GM21786 (cell line): ENCODE data around the gene ELP5.

Source experiments
- ATAC-seq: cut with Tn5 transposase; IDR thresholded peaks from one replicate; pipeline ENCODE4 v1.9.1; 2021; ENCODE audit not compliant: unreplicated experiment

Gene ELP5

GRCh38 chr17:7308625-7309433 lies 56.8 kb downstream of the ELP5 start:
- ATAC-seq = no peak
